Sigmoid colon (tissue), 7 donors: ENCODE measurements around the gene ANGPTL2. TPM values are rescaled to one million over a fixed set of nuclear protein-coding genes. Genes with fewer than 3 reads are reported as not detected.
A peak's percentile ranks its signal among the peaks of the same experiment; 100 is the strongest.

Experiments used
- DNase-seq: peaks from one replicate; pipeline ENCODE4 v3.0.0-alpha.2; 2019
- H3K27ac ChIP-seq, 4 donors: fragments of 200-600 bp; sonication (generic); one replicate each; pipeline ENCODE4 v1.5.1; 2016 to 2019; ENCODE audit warnings: mild to moderate bottlenecking in 1 of 4
- H3K27me3 ChIP-seq, 3 donors: fragments of 200-600 bp; sonication (generic); one replicate each; pipeline ENCODE4 v1.5.1; 2019; ENCODE audit warnings: mild to moderate bottlenecking in 1 of 3
- H3K36me3 ChIP-seq, 4 donors: fragments of 200-600 bp; sonication (generic); one replicate each; pipeline ENCODE4 v1.5.1; 2016 to 2019
- H3K4me1 ChIP-seq, 4 donors: fragments of 200-600 bp; sonication (generic); one replicate each; pipeline ENCODE4 v1.5.1; 2017 to 2019
- H3K4me3 ChIP-seq, 4 donors: fragments of 200-600 bp; sonication (generic); one replicate each; pipeline ENCODE4 v1.5.1; 2017 to 2019; ENCODE audit warnings: mild to moderate bottlenecking in 2 of 4, moderate library complexity in 1 of 4
- H3K9me3 ChIP-seq, 4 donors: fragments of 200-600 bp in 3 of 4; sonication (generic) in 3 of 4; one replicate each; pipeline versions ENCODE4 v1.5.1 to v1.6.1; 2013 to 2019
- CTCF ChIP-seq, 4 experiments: fragments of 450-650 bp in 3 of 4; fragments of 200-600 bp in 1 of 4; IDR thresholded peaks; one replicate each; pipeline ENCODE4 v1.5.1; 2016 to 2019; ENCODE audit warnings: antibody characterized with exemption in 4 of 4, mild to moderate bottlenecking in 3 of 4, moderate library complexity in 2 of 4
- EP300 ChIP-seq, 4 donors: sonication (generic); formaldehyde crosslinking; IDR thresholded peaks; one replicate each; pipeline ENCODE4 v1.6.1; 2017; ENCODE audit warnings: antibody characterized with exemption in 4 of 4
- POLR2A ChIP-seq, 2 donors: fragments of 450-650 bp; IDR thresholded peaks; one replicate each; pipeline ENCODE4 v1.6.1; 2016; ENCODE audit warnings: antibody characterized with exemption in 2 of 2, mild to moderate bottlenecking in 2 of 2, moderate library complexity in 2 of 2
- POLR2AphosphoS5 ChIP-seq, 4 donors: sonication (generic); formaldehyde crosslinking; IDR thresholded peaks; one replicate each; pipeline ENCODE4 v1.6.1; 2017; ENCODE audit warnings: antibody characterized with exemption in 4 of 4
- WGBS, 2 donors: extraction: QIAGEN DNeasy Blood & Tissue Kit; methylation state at CpG; one replicate each; pipeline ENCODE4 v1.1.7; 2013; 5-methylcytosine and 5-hydroxymethylcytosine counted together
- intact Hi-C: fragments of 100-400 bp; cut with DNase I; formaldehyde crosslinking; loops from one replicate; pipeline ENCODE4 v1.15.1; 2023
- polyA plus RNA-seq, 3 donors: library from polyadenylated mRNA; stranded (reverse); fragments of 200-250 nt; gene quantifications; one replicate each; pipeline ENCODE4 v1.2.3, GENCODE V29; 2013
- total RNA-seq, 4 donors: library from RNA; depleted of rRNA; stranded (reverse); fragments of >200 nt; gene quantifications; one replicate each; pipeline ENCODE4 v1.1.0, GENCODE V29; 2016
- donor health status: healthy with polysubstance abuse.
- donor health status: Bipolar disorder and iron deficiency.
- donor health status: healthy.

Gene ANGPTL2
- total and polyA plus RNA-seq, 7 donors: 0.69 to 112 (median 50.5) TPM

- intact Hi-C loops: no loop called here
- Histone ChIP-seq H3K4me3 (no peak overlapping the region), H3K36me3 (peaks cover 0 to 44% (median 20%) of the 10 kb centered on the region in 4 donors), H3K27ac (peak overlapping the region in 1 of 4 donors; percentile 6), H3K27me3 (no peaks in the 10 kb centered on the region), H3K4me1 (peaks cover 0 to 42% (median 28%) of the 10 kb centered on the region in 4 donors), H3K9me3 (no peaks in the 10 kb centered on the region)
- no peak for TF ChIP-seq POLR2A (IDR thresholded peaks at IDR 0.05)
- TF ChIP-seq POLR2AphosphoS5 (IDR thresholded peaks at IDR 0.05): no peak
- TF ChIP-seq CTCF (IDR thresholded peaks at IDR 0.05): no peak
- TF ChIP-seq EP300 (IDR thresholded peaks at IDR 0.05): no peak
- peak; percentile 59 for DNase-seq
- WGBS, 2 donors: 95 to 97% methylated on average over 17 of the region's 17 CpGs
Measured at GRCh38 chr9:127093319-127094020, 29.0 kb downstream of the ANGPTL2 start.

DNA sequence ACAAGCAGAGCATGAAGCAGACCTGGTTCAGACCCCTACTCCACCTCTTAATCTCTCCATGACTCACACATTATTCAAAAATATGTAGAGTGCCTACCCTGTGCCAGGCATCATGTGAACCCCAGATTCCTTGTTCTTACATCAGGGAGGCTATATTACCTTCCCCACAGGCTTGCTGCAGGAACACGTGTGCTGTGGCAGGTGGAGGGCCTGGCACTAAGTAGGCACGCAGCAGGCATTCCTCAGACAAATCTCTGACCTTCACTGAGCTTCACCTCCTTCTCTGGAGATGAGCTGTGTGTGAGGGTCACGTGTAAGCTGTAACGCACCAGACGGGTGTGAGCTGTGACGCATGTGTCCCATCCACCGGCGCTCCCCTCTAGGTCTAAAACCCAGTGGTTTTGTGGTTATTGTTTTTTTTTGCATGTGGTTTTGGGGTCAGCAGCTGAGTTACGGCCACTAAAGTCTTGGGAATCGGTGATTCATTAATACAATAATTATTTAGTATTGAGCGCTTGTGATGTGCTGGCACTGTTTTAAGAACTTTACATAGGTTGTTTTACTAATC, 30.3 kb downstream of the ANGPTL2 start:
- Histone ChIP-seq H3K36me3 (peaks cover 0 to 58% (median 26%) of the 10 kb centered on the region in 4 donors), H3K4me1 (peaks cover 0 to 35% (median 25%) of the 10 kb centered on the region in 4 donors), H3K27ac (peak overlapping the region in 1 of 4 donors; percentile 84), H3K27me3 (no peaks in the 10 kb centered on the region), H3K9me3 (no peaks in the 10 kb centered on the region), H3K4me3 (no peak overlapping the region)
- intact Hi-C loops: no loop called here
- DNase-seq: peak; percentile 46
- 83 to 93% methylated on average over 11 of the region's 11 CpGs for WGBS, 2 donors
- no peak for TF ChIP-seq EP300 (IDR thresholded peaks at IDR 0.05)
- no peak for TF ChIP-seq POLR2AphosphoS5 (IDR thresholded peaks at IDR 0.05)
- TF ChIP-seq CTCF (IDR thresholded peaks at IDR 0.05): no peak
- no peak for TF ChIP-seq POLR2A (IDR thresholded peaks at IDR 0.05)

DNA sequence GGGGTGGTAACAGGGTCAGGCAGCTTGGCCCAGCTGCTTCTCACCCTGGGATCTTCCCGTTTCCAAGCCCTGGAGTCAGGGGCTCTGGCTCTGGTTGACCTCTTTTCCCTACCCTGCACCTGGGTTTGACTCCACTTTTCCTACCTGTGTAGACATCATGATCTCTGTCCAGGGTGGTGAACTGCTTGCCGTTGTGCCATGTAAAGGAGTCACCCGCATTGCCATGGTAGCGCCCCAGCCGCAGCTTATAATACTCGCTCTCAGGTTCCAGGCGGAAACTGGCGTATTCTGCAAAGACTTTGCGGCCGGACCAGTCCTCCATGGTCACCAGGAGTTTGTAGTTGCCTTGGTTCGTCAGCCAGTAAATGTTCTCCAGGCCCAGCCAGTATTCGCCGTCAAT, 30.9 kb downstream of the ANGPTL2 start:
- peak; percentile 63 for DNase-seq
- peak overlapping the region in 2 of 4 donors; percentile 79 to 84 for H3K27ac ChIP-seq
- H3K36me3 ChIP-seq: peaks cover 0 to 62% (median 26%) of the 10 kb centered on the region in 4 donors
- no peaks in the 10 kb centered on the region for H3K27me3 ChIP-seq
- no peaks in the 10 kb centered on the region for H3K9me3 ChIP-seq
- TF ChIP-seq EP300 (IDR thresholded peaks at IDR 0.05) (no peak), CTCF (IDR thresholded peaks at IDR 0.05) (no peak), POLR2A (IDR thresholded peaks at IDR 0.05) (no peak), POLR2AphosphoS5 (IDR thresholded peaks at IDR 0.05) (no peak)
- WGBS, 2 donors: 96 to 97% methylated on average over 13 of the region's 13 CpGs
- intact Hi-C loops: no loop called here
- H3K4me3 ChIP-seq: no peak overlapping the region
- H3K4me1 ChIP-seq: peaks cover 0 to 35% (median 25%) of the 10 kb centered on the region in 4 donors

DNA sequence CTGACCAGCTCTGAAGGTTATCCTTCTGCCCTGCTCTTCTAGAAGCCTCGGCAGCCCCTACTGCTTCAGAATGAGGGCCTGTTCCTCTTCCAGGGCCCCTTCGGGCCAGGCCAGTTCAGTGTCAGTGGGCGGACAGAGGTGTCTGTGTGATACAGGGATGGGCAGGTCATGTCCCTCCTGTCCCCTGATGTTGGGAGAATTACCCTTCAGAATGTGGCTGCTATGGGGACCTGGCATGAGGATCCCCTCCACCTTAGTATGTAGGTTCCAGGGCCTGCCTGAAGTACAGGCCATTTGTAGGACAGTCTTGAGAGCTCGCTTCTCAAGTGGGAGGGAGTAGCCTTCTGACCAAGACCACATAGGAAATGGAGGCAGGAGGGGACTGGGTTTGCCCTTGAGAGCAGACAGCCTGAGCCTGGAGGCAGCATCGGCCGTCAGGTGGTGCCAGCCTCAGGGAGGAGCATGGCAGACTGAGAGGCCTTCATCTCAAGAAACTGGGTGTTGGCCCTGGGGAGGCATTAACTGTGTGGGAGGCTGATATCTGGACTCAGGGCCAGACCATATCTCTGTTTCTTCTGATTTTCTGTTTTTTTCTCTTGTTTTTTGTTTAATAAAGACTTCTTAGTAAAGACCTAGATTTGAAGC, 32.0 kb downstream of the ANGPTL2 start:
- TF ChIP-seq POLR2AphosphoS5 (IDR thresholded peaks at IDR 0.05): no peak
- TF ChIP-seq CTCF (IDR thresholded peaks at IDR 0.05): no peak
- no peak for TF ChIP-seq EP300 (IDR thresholded peaks at IDR 0.05)
- no peak for TF ChIP-seq POLR2A (IDR thresholded peaks at IDR 0.05)
- Histone ChIP-seq H3K36me3 (peaks cover 0 to 55% (median 26%) of the 10 kb centered on the region in 4 donors), H3K27ac (peak overlapping the region; percentile 69 to 84 (median 74)), H3K4me1 (peaks cover 0 to 28% (median 25%) of the 10 kb centered on the region in 4 donors), H3K4me3 (no peak overlapping the region), H3K9me3 (no peaks in the 10 kb centered on the region), H3K27me3 (no peaks in the 10 kb centered on the region)
- peak; percentile 63 for DNase-seq
- 90 to 94% methylated on average over 6 of the region's 6 CpGs for WGBS, 2 donors
- intact Hi-C loops: no loop called here
